GM19468 (cell line): ENCODE measurements around the gene ZNF330.
"Not testable (repeated sequence)": the region's sequence is repeated elsewhere in the genome, so short reads cannot be mapped to it uniquely, and the experiment has no call there.

Experiments
- ATAC-seq: cut with Tn5 transposase; IDR thresholded peaks from one replicate; pipeline ENCODE4 v1.9.1; 2021; ENCODE audit warnings: mild to moderate bottlenecking, moderate library complexity, moderate number of reproducible peaks; ENCODE audit not compliant: unreplicated experiment; ENCODE audit errors: extremely low read depth

The ZNF330 gene

GRCh38 chr4:141220691-141221659 is at the start of gene ZNF330:
TSS of gene ZNF330 (plus strand) at chr4:141220895. CDS start at chr4:141222372, 1,477 bp downstream.
- peak; percentile 93 for ATAC-seq

- no peak for ATAC-seq
Measured at GRCh38 chr4:141174457-141174856, 46.2 kb upstream of the ZNF330 start.

GRCh38 chr4:141177171-141177570 is 43.5 kb upstream of the ZNF330 start:
- no peak for ATAC-seq

- ATAC-seq = no peak
Measured at GRCh38 chr4:141179474-141180373, 41.0 kb upstream of the ZNF330 start.

DNA sequence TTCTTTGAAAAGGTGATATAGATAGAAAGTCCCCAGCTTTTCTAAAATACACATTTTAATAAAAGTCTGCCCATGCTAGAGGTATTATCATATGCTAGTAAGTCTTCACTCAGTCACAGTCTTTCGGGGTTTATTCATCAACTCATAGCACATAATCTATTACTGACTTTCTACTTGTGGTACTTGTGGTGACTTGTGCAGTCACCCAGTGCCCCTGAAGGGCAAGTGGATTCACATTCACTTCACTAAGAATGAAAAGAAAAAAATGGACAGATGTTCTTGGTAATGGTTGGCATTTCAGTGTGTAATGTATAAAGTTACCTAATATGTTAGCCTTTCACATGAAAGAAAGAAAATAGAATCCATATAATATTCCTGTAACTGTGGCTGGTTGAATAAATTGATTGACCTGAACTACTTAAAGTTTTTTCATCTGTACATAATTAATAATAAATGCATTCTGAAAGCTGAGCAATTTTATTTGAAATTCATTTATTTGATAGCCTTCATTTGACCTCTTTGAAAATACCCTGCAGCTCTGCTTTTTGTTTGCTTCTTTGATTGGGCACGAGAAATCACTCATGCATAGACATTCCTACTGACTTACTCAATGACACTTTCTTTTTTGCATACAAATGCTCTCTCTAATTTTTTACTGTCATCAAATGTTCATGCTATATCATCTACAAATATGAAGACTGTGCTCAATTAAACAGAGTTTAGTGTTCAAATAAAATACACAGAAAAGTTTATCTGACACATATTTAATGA is 39.5 kb upstream of the ZNF330 start:
- ATAC-seq = no peak

- not testable (repeated sequence) for ATAC-seq
Measured at GRCh38 chr4:141183491-141183890, 37.2 kb upstream of the ZNF330 start.

GRCh38 chr4:141192564-141192963 is 28.1 kb upstream of the ZNF330 start:
- no peak for ATAC-seq

GRCh38 chr4:141193516-141194034 is 27.1 kb upstream of the ZNF330 start:
- ATAC-seq = no peak

DNA sequence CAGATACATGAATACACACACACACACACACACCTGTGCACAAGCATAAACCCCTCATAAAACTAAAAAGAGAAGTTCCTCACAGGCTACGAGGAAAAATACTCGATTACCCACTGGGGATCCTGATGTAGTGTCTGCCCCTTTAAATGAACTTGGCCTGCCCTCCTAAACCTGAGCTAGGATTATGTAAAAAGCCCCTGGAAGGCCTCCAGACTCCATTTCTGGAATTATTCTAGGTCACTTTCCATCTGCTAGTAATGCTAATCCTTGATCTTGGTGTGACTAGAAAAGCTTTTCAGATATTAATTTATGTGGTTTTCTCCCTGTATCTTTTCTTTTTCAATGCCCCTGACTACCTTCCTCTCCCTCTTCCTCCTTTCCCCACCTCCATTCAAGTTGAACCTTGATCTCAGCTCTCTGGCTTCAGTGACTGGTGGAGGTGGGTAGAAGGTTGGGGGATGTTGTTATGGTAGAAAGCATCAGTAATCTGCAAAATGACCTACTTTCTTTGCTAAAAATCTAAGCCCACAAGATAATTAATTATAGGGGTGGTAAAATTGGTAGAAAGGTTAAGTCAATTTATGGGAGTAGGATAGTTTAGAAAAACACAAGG is 25.5 kb upstream of the ZNF330 start:
- no peak for ATAC-seq

DNA sequence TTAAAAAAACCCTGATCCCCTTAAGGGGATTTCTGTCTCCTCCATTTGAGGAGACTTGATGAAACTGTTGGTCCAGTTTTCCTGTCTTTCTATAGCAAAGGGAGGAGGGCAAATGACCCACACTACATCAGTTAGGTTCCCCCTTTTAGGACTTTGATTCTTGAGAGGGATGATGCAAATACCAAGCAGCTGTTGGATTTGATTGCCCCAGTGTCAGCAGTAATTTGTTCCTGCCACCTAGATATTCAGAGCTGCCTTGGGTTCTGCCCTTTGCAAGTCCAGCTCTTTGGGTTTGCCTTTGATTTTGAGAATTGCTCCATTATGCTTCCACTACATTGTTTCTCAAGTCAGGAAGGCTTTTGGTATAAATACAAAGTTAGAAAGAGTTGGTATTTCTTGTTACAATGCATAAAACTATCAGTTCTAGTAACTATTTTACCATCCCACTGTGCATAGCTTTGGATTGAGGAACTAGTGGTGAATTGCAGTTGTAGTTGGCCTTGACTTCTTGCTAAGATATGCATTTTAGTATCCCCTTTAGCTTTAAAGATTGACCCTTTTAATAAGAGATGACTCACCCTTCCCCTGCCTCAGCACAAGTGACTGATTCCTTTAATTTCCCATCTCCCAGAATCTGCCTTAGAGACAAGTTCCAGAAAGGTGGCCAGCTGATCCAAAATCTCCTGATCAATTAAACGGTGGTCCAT is 24.3 kb upstream of the ZNF330 start:
- ATAC-seq = no peak

- ATAC-seq = no peak
Measured at GRCh38 chr4:141207961-141208360, 12.7 kb upstream of the ZNF330 start.

- no peak for ATAC-seq
Measured at GRCh38 chr4:141210168-141210567, 10.5 kb upstream of the ZNF330 start.

- ATAC-seq = no peak
Measured at GRCh38 chr4:141213550-141213991, 7.1 kb upstream of the ZNF330 start.

- ATAC-seq = no peak
Measured at GRCh38 chr4:141215030-141215429, 5.7 kb upstream of the ZNF330 start.

- ATAC-seq = no peak
Measured at GRCh38 chr4:141216002-141216761, 4.5 kb upstream of the ZNF330 start.

- ATAC-seq = no peak
Measured at GRCh38 chr4:141220271-141220670, 424 bp upstream of the ZNF330 start.

DNA sequence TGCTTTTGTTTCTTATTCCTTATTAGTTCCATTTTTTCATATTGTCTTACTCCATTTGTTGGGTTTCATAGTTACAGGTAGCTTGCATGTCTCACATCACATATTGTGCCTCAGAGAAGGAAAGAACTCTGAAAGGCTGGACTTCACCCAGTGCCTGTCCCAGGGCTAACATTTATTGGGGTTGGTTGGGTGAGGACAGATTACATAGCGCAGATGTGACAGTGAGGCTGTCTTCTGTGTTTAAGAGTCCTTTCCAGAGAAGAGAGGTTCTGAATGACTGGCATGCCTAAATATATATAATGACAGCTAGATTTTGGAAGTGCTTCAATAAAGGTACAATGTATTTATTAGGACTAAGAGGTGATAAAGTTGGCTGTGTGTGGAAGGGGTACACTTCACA is 2.7 kb downstream of the ZNF330 start:
- no peak for ATAC-seq

GRCh38 chr4:141227280-141227679 is 6.6 kb downstream of the ZNF330 start:
- ATAC-seq = not testable (repeated sequence)
